Caco-2 (cell line): ENCODE results near the gene C19orf44. TPM values are rescaled to one million over a fixed set of nuclear protein-coding genes. Genes with fewer than 3 reads are reported as not detected.
"Not testable (repeated sequence)": the region's sequence is repeated elsewhere in the genome, so short reads cannot be mapped to it uniquely, and the experiment has no call there.

Source experiments
- BruUV-seq: library from RNA; stranded (reverse); fragments of 400-500 nt; replicated peaks from 2 replicates; lab custom pipeline; 2021; lab: Mats Ljungman, UMichigan
- CTCF ChIA-PET: fragments of 300-600 bp; sonication (Branson Sonifier 250); formaldehyde crosslinking; loops from one replicate; lab custom pipeline; 2022; ENCODE audit warnings: antibody characterized with exemption; lab: Charles Lee
- POLR2A ChIA-PET: fragments of 300-600 bp; sonication (Branson Sonifier 250); formaldehyde crosslinking; loops from one replicate; lab custom pipeline; 2022; ENCODE audit warnings: antibody characterized with exemption; lab: Charles Lee
- DNase-seq, 2 experiments: peaks; one replicate each; pipeline versions ENCODE4 v3.0.0 to v3.0.0-alpha.2; 2020 to 2022
- H3K27me3 ChIP-seq: replicated peaks from 2 replicates; pipeline ENCODE4 v1.6.0; 2011; ENCODE audit warnings: low read length; ENCODE audit not compliant: control insufficient read depth, insufficient read depth
- H3K36me3 ChIP-seq: 2 replicates; pipeline ENCODE4 v1.5.1; 2011; ENCODE audit warnings: low read length; ENCODE audit not compliant: control insufficient read depth, insufficient read depth
- H3K4me1 ChIP-seq: fragments of 250-450 bp; sonication (Bioruptor Pico); 2 replicates; pipeline ENCODE4 v1.5.1; 2020; ENCODE audit warnings: mild to moderate bottlenecking
- H3K4me3 ChIP-seq: 2 replicates; pipeline ENCODE4 v1.5.1; 2011; ENCODE audit warnings: low read depth, mild to moderate bottlenecking, control low read depth, low read length
- H3K9me3 ChIP-seq: fragments of 250-450 bp; sonication (Bioruptor Pico); 2 replicates; pipeline ENCODE4 v1.5.1; 2020; ENCODE audit warnings: mild to moderate bottlenecking, moderate library complexity
- H3K27ac Mint-ChIP-seq: one replicate; pipeline ENCODE4 v1.8.0; 2022; ENCODE audit warnings: mixed read lengths; ENCODE audit not compliant: unreplicated experiment
- H3K27me3 Mint-ChIP-seq: one replicate; pipeline ENCODE4 v1.8.0; 2022; ENCODE audit warnings: mixed read lengths; ENCODE audit not compliant: insufficient read depth, unreplicated experiment
- H3K36me3 Mint-ChIP-seq: one replicate; pipeline ENCODE4 v1.8.0; 2022; ENCODE audit warnings: mild to moderate bottlenecking, mixed read lengths; ENCODE audit not compliant: insufficient read depth, unreplicated experiment
- H3K4me1 Mint-ChIP-seq: one replicate; pipeline ENCODE4 v1.8.0; 2022; ENCODE audit warnings: low read depth, mixed read lengths; ENCODE audit not compliant: unreplicated experiment
- H3K4me3 Mint-ChIP-seq: one replicate; pipeline ENCODE4 v1.8.0; 2022; ENCODE audit warnings: mild to moderate bottlenecking, moderate library complexity, mixed read lengths; ENCODE audit not compliant: unreplicated experiment
- H3K9me3 Mint-ChIP-seq: one replicate; pipeline ENCODE4 v1.8.0; 2022; ENCODE audit warnings: mixed read lengths; ENCODE audit not compliant: unreplicated experiment
- intact Hi-C: fragments of 100-400 bp; cut with micrococcal nuclease; formaldehyde crosslinking; loops from one replicate; pipeline ENCODE4 v1.10.0; 2022; ENCODE audit not compliant: unreplicated experiment
- total RNA-seq: library from RNA; stranded (reverse); gene quantifications from 2 replicates; pipeline ENCODE4 v1.2.3, GENCODE V29; 2022
- TF ChIP-seq, protein P1 (sequence below), 2 experiments: fragments of 200-600 bp in 1 of 2; IDR thresholded peaks; 1 replicate in 1 of 2; 2 replicates in 1 of 2; pipeline versions ENCODE4 v1.5.1 to v1.8.0; 2011 to 2022; ENCODE audit warnings: antibody characterized with exemption in 1 of 2, control low read depth in 1 of 2, inconsistent platforms in 1 of 2, low read depth in 1 of 2, low read length in 1 of 2, mild to moderate bottlenecking in 1 of 2, moderate library complexity in 1 of 2; ENCODE audit not compliant: insufficient read depth in 1 of 2, severe bottlenecking in 1 of 2, unreplicated experiment in 1 of 2

The C19orf44 gene
- total RNA-seq, 1 experiment from 2014 or later, result 3.4 TPM

DNA sequence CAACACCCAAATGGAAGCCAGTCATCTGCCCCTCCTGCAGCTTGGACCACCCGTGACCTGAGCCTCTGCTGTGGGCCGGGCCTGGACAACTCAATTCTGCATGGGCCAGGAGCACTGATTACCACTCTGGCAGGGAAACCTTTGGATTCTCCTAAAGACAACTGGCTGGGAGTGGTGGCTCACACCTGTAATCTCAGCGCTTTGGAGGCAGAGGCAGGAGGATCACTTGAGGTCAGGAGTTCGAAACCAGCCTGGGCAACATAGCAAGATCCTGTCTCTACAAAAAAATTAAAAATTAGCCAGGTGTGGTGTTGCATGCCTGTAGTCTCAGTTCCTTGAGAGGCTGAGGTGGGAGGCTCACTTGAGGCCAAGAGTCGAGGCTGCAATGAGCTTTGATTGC is 31.0 kb upstream of the C19orf44 start:
- TF ChIP-seq, protein P1, sequence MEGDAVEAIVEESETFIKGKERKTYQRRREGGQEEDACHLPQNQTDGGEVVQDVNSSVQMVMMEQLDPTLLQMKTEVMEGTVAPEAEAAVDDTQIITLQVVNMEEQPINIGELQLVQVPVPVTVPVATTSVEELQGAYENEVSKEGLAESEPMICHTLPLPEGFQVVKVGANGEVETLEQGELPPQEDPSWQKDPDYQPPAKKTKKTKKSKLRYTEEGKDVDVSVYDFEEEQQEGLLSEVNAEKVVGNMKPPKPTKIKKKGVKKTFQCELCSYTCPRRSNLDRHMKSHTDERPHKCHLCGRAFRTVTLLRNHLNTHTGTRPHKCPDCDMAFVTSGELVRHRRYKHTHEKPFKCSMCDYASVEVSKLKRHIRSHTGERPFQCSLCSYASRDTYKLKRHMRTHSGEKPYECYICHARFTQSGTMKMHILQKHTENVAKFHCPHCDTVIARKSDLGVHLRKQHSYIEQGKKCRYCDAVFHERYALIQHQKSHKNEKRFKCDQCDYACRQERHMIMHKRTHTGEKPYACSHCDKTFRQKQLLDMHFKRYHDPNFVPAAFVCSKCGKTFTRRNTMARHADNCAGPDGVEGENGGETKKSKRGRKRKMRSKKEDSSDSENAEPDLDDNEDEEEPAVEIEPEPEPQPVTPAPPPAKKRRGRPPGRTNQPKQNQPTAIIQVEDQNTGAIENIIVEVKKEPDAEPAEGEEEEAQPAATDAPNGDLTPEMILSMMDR (IDR thresholded peaks at IDR 0.05; ENCODE audit: insufficient read depth in 1 of 2, low read depth in 1 of 2, low read length in 1 of 2, severe bottlenecking in 1 of 2, unreplicated experiment in 1 of 2), result no peak
- Histone ChIP-seq H3K9me3 (no peaks in the 10 kb centered on the region), H3K4me3 (no peak overlapping the region), H3K4me1 (peaks cover 27% of the 10 kb centered on the region), H3K27me3 (no peaks in the 10 kb centered on the region), H3K36me3 (no peaks in the 10 kb centered on the region; the same call in 1 of the 2 replicates)
- no peak for DNase-seq
- H3K9me3 Mint-ChIP-seq, result no peaks in the 10 kb centered on the region
- ChIA-PET CTCF (no interaction called here), POLR2A (no interaction called here)
- H3K4me3 Mint-ChIP-seq, result no peak overlapping the region
- peaks cover 38% of the 10 kb centered on the region for H3K4me1 Mint-ChIP-seq
- peak overlapping the region; percentile 63 for H3K27ac Mint-ChIP-seq
- intact Hi-C loops, result no loop called here
- H3K27me3 Mint-ChIP-seq, result no peaks in the 10 kb centered on the region
- peaks cover 21% of the 10 kb centered on the region for H3K36me3 Mint-ChIP-seq
- BruUV-seq, result no TSS peak

DNA sequence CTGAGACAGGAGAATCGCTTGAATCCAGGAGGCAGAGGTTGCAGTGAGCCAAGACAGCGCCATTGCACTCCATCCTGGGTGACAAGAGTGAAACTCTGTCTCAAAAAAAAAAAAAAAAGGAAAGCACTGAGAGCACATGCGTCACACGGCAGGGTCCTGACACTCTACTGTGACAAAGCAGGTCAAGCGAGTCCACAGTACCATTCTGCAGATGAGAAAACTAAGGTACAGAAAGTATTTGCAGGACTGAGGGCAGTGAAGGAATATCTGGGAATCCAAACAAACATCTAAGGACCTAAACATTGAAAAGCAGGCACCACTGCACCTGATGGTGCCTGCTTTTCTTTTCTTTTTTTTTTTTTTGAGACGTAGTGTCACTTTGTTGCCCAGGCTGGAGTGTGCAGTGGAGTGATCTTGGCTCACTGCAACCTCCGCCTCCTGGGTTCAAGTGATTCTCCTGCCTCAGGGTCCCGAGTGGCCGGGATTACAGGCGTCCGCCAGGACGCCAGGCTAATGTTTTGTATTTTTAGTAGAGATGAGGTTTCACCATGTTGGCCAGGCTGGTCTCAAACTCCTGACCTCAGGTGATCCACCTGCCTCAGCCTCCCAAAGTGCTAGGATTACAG is 29.3 kb upstream of the C19orf44 start:
- DNase-seq, H3K36me3 ChIP-seq, H3K9me3 Mint-ChIP-seq, H3K4me3 ChIP-seq, BruUV-seq, H3K4me3 Mint-ChIP-seq, intact Hi-C loops, POLR2A ChIA-PET, CTCF ChIA-PET, H3K27me3 Mint-ChIP-seq, H3K9me3 ChIP-seq, H3K27me3 ChIP-seq, H3K27ac Mint-ChIP-seq: not testable (repeated sequence)
- Mint-ChIP-seq H3K36me3 (peaks cover 21% of the 10 kb centered on the region), H3K4me1 (peaks cover 44% of the 10 kb centered on the region)
- peaks cover 31% of the 10 kb centered on the region for H3K4me1 ChIP-seq

DNA sequence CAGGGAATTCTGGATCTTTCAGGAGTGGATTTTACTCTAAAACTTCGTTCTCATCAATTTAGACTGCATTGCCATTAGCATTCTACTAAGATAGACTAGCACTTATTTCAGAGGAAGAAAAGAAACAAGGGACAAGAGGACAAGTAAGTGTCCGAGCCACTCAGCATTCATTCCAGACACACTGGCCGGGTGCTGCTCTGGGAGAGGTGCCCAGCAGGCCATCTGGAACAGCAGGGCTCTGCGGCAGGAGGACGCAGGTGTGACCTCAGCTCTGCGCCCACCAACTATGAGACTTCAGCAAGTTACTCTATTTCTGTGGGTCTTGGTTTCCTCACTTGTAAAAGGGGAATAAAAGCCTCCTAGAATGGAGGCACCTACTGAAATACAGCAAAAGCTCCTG is 28.6 kb upstream of the C19orf44 start:
- BruUV-seq, result no TSS peak
- CTCF ChIA-PET, result no interaction called here

More for the DNA sequence above, 28.6 kb upstream of the C19orf44 start:
- no peak for DNase-seq
- H3K36me3 ChIP-seq, result no peaks in the 10 kb centered on the region; the same call in 1 of the 2 replicates
- peaks cover 44% of the 10 kb centered on the region for H3K4me1 Mint-ChIP-seq
- no peaks in the 10 kb centered on the region for H3K27me3 Mint-ChIP-seq
- intact Hi-C loops, result no loop called here
- H3K9me3 Mint-ChIP-seq, result no peaks in the 10 kb centered on the region
- TF ChIP-seq, protein P1 (IDR thresholded peaks at IDR 0.05; ENCODE audit: insufficient read depth in 1 of 2, low read depth in 1 of 2, low read length in 1 of 2, severe bottlenecking in 1 of 2, unreplicated experiment in 1 of 2), result no peak
- peaks cover 31% of the 10 kb centered on the region for H3K4me1 ChIP-seq
- H3K27ac Mint-ChIP-seq, result no peak overlapping the region
- no peak overlapping the region for H3K4me3 ChIP-seq
- H3K36me3 Mint-ChIP-seq, result peaks cover 21% of the 10 kb centered on the region
- no peak overlapping the region for H3K4me3 Mint-ChIP-seq
- no peaks in the 10 kb centered on the region for H3K27me3 ChIP-seq
- no peaks in the 10 kb centered on the region; the same call in 1 of the 2 replicates for H3K9me3 ChIP-seq
- POLR2A ChIA-PET, result no interaction called here
